Heart right ventricle (tissue), 16 donors: ENCODE measurements around the gene FAM168A. TPM values are rescaled to one million over a fixed set of nuclear protein-coding genes. Genes with fewer than 3 reads are reported as not detected.

Experiments
- ATAC-seq, 8 donors: fragments of 200-7000 bp; cut with Tn5 transposase; one replicate each; pipeline ENCODE4 v1.9.1; 2020; ENCODE audit warnings: mild to moderate bottlenecking in 8 of 8, moderate library complexity in 8 of 8, moderate number of reproducible peaks in 1 of 8
- DNase-seq, 2 donors: peaks; one replicate each; pipeline ENCODE4 v3.0.0-alpha.2; 2020
- H3K27ac ChIP-seq, 10 donors: fragments of 200-600 bp; sonication (generic) in 2 of 10; one replicate each; pipeline versions ENCODE4 v1.5.0 to v1.8.0; 2020 to 2022; ENCODE audit warnings: mild to moderate bottlenecking in 3 of 10
- H3K27me3 ChIP-seq, 7 donors: fragments of 200-600 bp; one replicate each; pipeline ENCODE4 v1.8.0; 2021 to 2022; ENCODE audit warnings: mild to moderate bottlenecking in 2 of 7
- H3K36me3 ChIP-seq, 9 donors: fragments of 200-600 bp; sonication (generic) in 1 of 9; one replicate each; pipeline versions ENCODE4 v1.5.0 to v1.8.0; 2020 to 2022; ENCODE audit warnings: mild to moderate bottlenecking in 2 of 9
- H3K4me1 ChIP-seq, 9 donors: fragments of 200-600 bp; sonication (generic) in 1 of 9; one replicate each; pipeline versions ENCODE4 v1.5.0 to v1.8.0; 2020 to 2022; ENCODE audit warnings: mild to moderate bottlenecking in 4 of 9
- H3K4me3 ChIP-seq, 10 donors: fragments of 200-600 bp; sonication (generic) in 2 of 10; one replicate each; pipeline versions ENCODE4 v1.5.0 to v1.8.0; 2020 to 2022; ENCODE audit warnings: mild to moderate bottlenecking in 7 of 10, moderate library complexity in 2 of 10
- H3K9me3 ChIP-seq, 11 donors: fragments of 200-600 bp in 10 of 11; sonication (generic) in 2 of 11; one replicate each; pipeline versions ENCODE4 v1.5.0 to v1.8.0; 2013 to 2022; ENCODE audit warnings: mild to moderate bottlenecking in 2 of 11, control low read depth in 1 of 11, moderate library complexity in 1 of 11
- WGBS, 2 donors: extraction: QIAGEN DNeasy Blood & Tissue Kit; methylation state at CpG; one replicate each; pipeline ENCODE4 v1.1.7; 2013; ENCODE audit warnings: inconsistent platforms in 1 of 2; 5-methylcytosine and 5-hydroxymethylcytosine counted together
- intact Hi-C, 10 donors: fragments of 100-400 bp; cut with DNase I; formaldehyde crosslinking; loops; one replicate each; pipeline versions ENCODE4 v1.11.1 to v1.14.2; 2022
- polyA plus RNA-seq, 2 donors: library from polyadenylated mRNA; stranded (reverse); fragments of 200-250 nt; gene quantifications; one replicate each; pipeline ENCODE4 v1.2.3, GENCODE V29; 2013
- total RNA-seq, 10 donors: library from RNA; stranded (reverse); fragmentation: NEBNext Ultra II Directional in 3 of 10; extraction: Animal tissue kit (Norgen Biotek cat#: 25700) in 3 of 10; gene quantifications; one replicate each; pipeline versions ENCODE4 v1.2.1 to v1.2.4, GENCODE V29; 2021 to 2023
- TF ChIP-seq, protein P1 (sequence below), 9 donors: fragments of 200-600 bp; sonication (generic) in 2 of 9; IDR thresholded peaks; one replicate each; pipeline versions ENCODE4 v1.5.0 to v1.8.0; 2021 to 2022; ENCODE audit warnings: antibody characterized with exemption in 9 of 9, mild to moderate bottlenecking in 5 of 9, moderate library complexity in 1 of 9
- donor health status: Arrhythmogenic right ventricular cardiomyopathy.
- donor health status: ischemic (EF 13 %, LVEDD 7.1; RV severe dilation, severe dysfunction).
- donor health status: healthy with polysubstance abuse.
- donor health status: DM: no; HTN: yes; CAD: no.
- donor health status: DM: no; HTN: no; CAD: no.
- donor health status: ischemic (EF 25% LVEDD 6.9; RV normal size, moderate dysfunction).
- donor health status: ischemic (EF 25% LVEDD 5.7; RV mildly dilated, moderate dysfunction).
- donor health status: healthy.
- donor health status: DM: yes; HTN: yes; CAD: no.
- donor health status: Ischemic cardiomyopathy.
- donor health status: ischemic (EF 35%, LVEDD 5.7; RV mildly dilated, moderate dysfunction).
- donor health status: nonischemic (EF 11% LVEDD 7.7; RV severe dilation, severe dysfunction).
- donor health status: DM: yes; HTN: yes; CAD: no.
- donor health status: PGD.
- donor health status: ischemic (EF 29% LVEDD 5.4; RV normal size, mild dysfunction).
- donor health status: nonischemic (EF 23%, LVEDD 6.1; RV moderate dilation, normal function).

The FAM168A gene
- total and polyA plus RNA-seq, 12 donors, result 7.9 to 37.1 (median 31.8) TPM

DNA sequence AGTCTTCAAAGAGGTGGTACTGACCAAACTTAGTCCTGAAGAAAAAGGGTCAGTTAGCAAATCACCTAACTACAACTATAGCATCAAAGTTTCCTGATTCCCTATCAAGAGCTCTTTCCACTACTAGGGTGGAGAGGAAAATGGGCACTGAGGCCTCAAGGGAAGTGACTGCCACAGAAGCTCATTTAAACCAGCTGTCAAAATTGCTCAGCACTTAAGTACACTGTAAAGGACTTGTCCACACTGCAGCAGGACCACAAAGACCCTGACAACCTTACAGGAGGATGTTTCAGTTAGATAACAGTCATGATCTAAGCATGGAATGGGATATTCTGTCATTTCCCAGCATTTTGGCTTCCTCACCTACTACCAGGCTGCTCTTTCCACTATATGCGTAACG, 33.0 kb downstream of the FAM168A start:
- WGBS, 2 donors, result 89 to 96% methylated on average over 2 of the region's 2 CpGs

DNA sequence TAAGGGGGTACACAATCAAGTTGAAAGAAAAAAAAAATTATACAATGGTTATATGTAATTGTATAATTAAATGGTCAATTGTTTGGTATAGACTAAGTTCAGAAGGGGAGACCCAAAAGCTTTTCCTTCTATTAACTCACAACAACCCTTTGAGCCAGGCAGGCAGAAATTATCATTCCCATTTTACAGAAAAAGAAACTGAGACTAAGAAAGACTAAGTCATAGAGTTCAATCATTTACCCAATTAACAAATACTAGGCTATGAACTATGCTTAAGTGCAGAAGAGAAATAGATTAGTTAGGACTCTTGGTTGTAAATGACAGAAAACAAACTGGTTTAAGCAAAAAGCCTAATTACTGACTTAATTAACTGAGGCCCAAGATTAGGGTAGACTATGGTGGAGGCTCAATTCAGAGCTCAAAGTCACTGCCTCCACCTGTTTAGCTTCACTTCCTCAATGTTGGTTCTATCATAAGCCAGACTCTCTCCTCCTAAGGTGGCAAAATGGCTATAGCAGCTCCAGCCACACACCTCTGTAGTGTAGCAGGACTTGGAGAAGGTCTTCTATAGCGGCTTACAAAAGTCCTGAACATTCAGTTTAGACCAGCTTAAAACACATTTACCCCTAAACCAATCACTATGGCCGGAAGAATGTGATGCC, 34.2 kb downstream of the FAM168A start:
- TF ChIP-seq, protein P1, sequence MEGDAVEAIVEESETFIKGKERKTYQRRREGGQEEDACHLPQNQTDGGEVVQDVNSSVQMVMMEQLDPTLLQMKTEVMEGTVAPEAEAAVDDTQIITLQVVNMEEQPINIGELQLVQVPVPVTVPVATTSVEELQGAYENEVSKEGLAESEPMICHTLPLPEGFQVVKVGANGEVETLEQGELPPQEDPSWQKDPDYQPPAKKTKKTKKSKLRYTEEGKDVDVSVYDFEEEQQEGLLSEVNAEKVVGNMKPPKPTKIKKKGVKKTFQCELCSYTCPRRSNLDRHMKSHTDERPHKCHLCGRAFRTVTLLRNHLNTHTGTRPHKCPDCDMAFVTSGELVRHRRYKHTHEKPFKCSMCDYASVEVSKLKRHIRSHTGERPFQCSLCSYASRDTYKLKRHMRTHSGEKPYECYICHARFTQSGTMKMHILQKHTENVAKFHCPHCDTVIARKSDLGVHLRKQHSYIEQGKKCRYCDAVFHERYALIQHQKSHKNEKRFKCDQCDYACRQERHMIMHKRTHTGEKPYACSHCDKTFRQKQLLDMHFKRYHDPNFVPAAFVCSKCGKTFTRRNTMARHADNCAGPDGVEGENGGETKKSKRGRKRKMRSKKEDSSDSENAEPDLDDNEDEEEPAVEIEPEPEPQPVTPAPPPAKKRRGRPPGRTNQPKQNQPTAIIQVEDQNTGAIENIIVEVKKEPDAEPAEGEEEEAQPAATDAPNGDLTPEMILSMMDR (IDR thresholded peaks at IDR 0.05), result no peak
- WGBS, 2 donors, result 97 to 98% methylated on average over 2 of the region's 2 CpGs
- Histone ChIP-seq H3K4me1 (peaks cover 0 to 33% (median 25%) of the 10 kb centered on the region in 9 donors), H3K27me3 (no peaks in the 10 kb centered on the region), H3K4me3 (no peak overlapping the region), H3K36me3 (peaks cover 0 to 6% (median 0%) of the 10 kb centered on the region in 9 donors), H3K9me3 (no peaks in the 10 kb centered on the region), H3K27ac (no peak overlapping the region)
- no peak for ATAC-seq
- intact Hi-C loops, result no loop called here
- DNase-seq, result no peak

More for the DNA sequence above, 33.0 kb downstream of the FAM168A start:
- H3K4me1 ChIP-seq, result peaks cover 0 to 31% (median 19%) of the 10 kb centered on the region in 9 donors
- no peak overlapping the region for H3K4me3 ChIP-seq
- TF ChIP-seq, protein P1 (IDR thresholded peaks at IDR 0.05), result no peak
- H3K27ac ChIP-seq, result no peak overlapping the region
- DNase-seq (no peak), ATAC-seq (no peak)
- H3K9me3 ChIP-seq, result no peaks in the 10 kb centered on the region
- no peaks in the 10 kb centered on the region for H3K27me3 ChIP-seq
- intact Hi-C loops, result no loop called here
- peaks cover 0 to 6% (median 0%) of the 10 kb centered on the region in 9 donors for H3K36me3 ChIP-seq

DNA sequence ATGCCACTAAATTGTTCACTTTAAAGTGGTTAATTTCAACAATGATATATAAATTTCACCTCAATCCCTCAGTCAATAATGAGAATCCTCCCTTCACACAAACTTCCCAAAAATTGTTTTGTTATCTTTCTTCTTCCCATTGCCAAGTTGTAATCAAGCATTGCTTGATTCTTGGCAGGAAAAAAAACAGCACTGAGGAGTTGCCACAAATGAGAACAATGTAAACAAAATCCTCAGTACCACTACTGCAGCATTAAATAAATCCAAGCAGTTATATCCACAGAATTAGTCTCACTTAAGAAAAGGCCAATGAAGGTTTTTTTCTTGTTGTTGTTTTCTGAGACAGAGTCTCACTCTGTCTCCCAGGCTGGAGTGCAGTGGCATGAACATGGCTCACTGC, 38.2 kb downstream of the FAM168A start:
- Histone ChIP-seq H3K27ac (peak overlapping the region in 1 of 10 donors; percentile 28), H3K36me3 (no peaks in the 10 kb centered on the region), H3K4me3 (no peak overlapping the region), H3K4me1 (peaks cover 0 to 24% (median 19%) of the 10 kb centered on the region in 9 donors), H3K27me3 (no peaks in the 10 kb centered on the region), H3K9me3 (no peaks in the 10 kb centered on the region)
- intact Hi-C loops, result loop anchor here in 1 of 10 donors (10.0 kb wide), 1 partner anchor 95 kb away; no protein-coding TSS in a partner anchor
- DNase-seq, result no peak
- no peak for ATAC-seq
- TF ChIP-seq, protein P1 (IDR thresholded peaks at IDR 0.05), result no peak

DNA sequence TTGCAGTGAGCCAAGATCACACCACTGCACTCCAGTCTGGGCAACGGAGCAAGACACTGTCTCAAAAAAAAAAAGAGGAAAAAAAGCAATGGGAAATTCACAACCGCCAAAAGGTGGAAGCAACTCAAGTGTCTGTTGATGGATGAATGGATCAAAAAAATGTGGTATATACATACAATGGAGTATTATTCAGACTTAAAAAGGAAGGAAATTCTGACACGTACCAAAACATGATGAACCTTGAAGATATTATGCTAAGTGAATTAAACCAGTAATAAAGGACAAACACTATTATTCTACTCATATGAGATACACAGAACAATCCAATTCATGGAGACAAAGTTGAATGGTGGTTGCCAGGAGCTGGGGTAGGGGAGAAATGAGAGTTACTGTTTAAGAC, 40.9 kb downstream of the FAM168A start:
- no peak overlapping the region for H3K4me3 ChIP-seq
- H3K27ac ChIP-seq, result no peak overlapping the region
- WGBS, 2 donors, result 80 to 82% methylated on average over 3 of the region's 3 CpGs
- H3K36me3 ChIP-seq, result no peaks in the 10 kb centered on the region
- H3K4me1 ChIP-seq, result peaks cover 0 to 39% (median 32%) of the 10 kb centered on the region in 9 donors
- DNase-seq (no peak), ATAC-seq (no peak)
- intact Hi-C loops, result loop anchor here in 1 of 10 donors (10.0 kb wide), 1 partner anchor 92 kb away; no protein-coding TSS in a partner anchor
- TF ChIP-seq, protein P1 (IDR thresholded peaks at IDR 0.05), result no peak
- no peaks in the 10 kb centered on the region for H3K27me3 ChIP-seq
- H3K9me3 ChIP-seq, result no peaks in the 10 kb centered on the region
